ENCODE measurements around the gene APBB1.
A peak's percentile ranks its signal among the peaks of the same experiment; 100 is the strongest.

APBB1 gene
- total RNA-seq = 79.3 to 96.5 (median 87.1) reads per million in 4 donors

DNA sequence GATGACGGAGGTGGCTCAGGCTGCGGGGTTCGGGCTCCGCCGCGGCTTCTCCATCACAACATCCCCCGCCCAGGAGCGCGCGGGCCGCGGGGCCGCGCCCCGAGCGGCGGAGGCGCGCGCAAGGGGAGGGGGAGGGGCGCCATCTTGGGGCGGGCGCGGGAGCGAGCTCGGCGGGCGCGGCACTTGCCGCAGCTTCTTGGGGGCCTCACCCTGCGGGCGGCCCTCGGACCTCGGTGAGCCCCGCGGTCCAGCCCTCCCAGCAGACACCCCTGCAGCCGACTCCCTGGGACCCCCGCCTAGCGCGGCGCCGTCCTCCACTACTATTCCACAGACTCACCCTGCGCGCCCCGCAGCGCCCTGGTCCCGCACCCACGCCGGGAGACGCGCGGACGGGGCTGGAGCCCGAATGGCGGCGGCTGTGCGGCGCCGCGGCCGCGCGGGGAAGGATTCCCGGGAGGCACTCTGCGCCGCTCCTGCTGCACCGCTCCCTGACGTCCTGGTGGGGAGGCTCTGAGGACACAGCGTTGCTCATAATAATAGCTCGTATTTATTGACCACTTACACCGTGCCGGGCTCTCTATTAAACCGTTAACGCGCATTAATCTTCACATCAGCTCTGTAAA lies at the start of gene APBB1:
APBB1 (minus strand) TSS at position 86 of the 623 bp plus-strand sequence. CDS start 7,747 bp downstream, outside the sequence.
- DNase-seq = peak; percentile 53 to 72 (median 61)

DNA sequence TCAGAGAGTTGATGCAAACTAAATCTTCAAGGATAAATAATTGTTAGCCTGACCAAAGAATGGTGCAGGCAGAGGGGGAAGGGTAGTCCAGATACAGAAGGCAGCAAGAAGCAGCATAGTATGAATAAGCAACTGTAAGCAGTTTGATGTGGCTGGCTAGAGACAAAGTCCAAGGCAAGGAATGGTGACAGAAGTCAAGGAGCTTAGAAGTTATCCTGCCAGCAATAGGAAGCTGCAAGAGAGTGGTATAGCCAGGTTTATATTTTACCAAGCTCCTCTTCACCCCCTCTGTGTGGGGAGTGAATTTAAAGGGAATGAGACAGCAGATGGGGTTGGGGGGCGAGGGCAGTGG lies 40.2 kb upstream of the APBB1 start:
- no peak for DNase-seq

DNA sequence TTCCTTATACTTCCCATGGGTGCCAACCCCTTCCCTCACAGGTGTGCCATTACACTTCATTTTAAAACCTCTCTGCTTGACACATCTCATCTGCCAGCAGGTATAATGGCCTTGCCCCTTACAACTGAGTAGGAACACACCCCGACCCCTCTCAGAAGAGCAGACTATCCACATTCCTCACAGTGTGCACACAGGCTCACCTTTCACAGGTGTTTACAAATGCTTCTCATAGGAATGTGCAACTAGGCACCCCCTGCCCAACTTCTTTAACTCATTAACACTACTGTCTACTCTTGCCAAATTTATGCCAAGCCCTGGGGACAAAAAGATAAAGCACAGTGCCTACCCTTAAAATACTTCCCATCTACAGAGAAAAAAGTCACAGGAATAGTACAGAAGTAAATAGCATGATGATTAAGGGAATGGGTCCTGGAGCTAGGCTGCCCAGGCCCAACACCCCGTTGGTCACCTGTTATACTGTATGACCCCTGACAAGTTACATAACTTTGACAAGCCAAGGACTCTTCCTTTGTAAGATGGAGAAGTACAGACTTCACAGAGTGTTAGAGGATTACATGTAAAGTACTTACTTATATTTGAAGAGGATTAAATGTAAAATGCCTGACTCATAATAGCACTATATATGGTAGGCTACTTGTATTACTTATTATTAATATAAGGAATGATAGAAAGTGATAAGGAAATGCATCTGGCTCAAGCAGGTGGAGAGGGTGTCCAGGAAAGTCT lies 39.6 kb upstream of the APBB1 start:
- DNase-seq = no peak

DNA sequence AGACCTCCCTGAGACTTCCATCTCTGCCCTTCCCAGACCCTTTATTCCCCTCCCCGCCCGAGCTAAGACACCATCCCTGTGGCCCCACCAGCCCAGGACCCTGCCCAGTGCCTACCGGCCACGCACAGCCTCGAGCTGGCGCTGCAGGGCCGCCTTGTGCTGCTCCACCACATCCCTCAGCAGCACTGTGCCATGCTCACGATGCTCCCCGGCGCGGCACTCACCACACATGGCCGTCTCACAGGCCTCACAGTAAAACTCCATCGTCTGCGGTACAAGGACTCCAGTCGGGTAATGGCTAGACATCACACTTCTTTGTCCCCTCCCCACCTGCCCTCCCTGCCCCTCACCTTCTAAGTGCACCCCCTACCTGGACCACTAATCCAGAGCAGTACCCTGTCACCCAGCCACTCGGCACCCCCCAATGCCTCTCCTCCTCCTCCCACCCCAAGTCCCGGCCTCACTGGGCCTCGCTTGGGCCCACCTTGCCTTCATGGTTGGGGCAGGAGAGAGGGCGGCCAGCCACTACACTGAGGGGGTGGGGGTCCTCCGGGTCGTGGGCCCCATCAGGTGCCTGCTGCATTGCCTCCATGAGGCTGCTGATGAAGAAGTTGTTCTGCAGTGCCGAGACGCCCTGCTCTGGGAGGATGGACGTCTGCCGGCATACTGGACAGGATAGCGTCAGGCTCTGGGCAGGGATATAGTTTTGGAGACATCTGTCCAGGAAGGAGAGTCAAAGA lies 38.9 kb upstream of the APBB1 start:
- DNase-seq = no peak

DNA sequence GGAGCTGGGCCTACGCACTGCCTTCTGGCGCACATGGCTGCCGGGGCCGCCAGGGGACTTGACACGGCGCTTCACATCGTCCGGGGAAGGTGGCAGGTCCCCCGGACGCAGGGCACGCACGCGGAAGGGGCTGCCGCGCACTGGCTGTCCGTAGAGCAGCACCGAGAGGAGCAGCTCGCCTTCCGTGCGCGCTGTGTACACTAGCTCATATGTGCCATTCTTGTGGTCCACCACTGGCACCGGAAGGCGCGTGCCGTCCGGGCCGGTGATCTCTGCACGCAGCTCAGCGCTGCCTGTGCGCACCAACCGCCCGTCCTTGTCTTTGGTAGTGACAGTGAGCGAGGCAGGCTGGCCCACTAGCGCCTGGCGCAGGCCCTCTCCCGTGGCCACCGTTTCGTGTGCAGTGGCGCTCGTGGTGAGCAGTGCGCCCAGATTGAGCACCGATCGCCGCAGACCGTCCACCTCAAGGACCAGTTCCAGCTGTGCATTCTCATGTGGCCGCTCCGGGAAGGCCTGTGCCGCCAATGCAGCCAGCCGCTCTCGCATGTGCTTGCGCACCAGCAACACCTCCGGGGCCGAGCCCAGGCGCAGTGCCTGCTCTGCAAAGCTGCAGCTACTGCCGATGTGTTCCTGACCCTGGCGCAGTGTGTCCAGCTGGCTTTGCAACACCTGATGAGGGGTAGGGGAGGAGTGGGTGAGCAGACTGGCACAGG lies 37.6 kb upstream of the APBB1 start:
- no peak for DNase-seq

DNA sequence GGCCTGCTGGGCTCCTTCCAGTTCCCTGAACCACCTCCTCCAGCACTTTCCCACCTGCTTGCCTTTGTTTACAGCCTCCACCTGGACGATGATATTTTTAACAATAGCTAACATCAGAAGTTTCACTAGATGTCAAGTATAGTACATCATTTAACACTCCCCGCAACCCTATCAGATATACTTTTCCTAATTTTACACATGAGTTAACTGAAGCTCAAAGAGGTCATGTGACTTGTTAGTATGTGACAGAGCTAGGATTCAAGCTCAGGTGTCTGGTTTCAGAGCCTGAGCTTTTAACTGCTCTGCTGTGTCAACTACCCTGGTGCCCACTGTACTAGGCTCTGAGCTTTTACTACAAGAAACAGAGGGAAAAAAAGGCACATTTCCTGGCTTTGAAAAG lies 36.2 kb upstream of the APBB1 start:
- DNase-seq = no peak

DNA sequence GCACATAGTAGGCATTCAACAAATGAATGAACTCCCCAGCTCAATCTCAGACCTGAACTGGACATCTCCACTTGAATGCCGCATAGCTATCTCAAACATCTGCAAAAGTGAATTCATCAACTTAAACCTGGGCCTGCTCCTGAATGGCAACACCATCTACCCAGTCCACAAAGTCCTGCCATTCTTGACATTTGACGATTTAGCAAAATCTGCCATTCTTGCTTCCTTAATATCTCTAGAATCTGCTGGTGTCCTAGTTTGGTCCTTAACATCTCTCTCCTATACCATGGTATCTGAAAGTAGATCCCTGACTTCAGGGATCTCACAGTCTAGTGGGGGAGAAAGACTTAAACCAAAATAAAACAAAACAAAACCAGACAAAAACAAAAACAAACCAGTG lies 34.3 kb upstream of the APBB1 start:
- no peak for DNase-seq

DNA sequence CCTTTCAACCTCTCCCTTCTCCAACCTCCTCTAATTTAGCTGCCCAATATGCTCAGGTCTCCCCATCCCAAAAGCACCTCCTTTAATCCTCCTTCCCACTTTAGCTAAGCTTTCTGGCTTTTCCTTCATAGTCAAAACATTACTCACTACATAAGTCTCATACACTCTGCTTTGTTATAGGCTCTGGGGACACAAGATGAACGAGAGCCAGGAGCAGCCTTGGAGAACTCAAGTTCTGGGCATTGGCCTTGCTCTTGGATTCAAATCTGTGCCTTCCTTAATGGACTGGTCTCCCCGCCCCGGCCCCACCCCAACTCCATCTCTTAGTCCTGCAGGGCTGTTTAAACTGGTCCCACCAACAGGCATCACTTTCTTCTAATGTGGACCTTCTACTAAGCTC lies 33.3 kb upstream of the APBB1 start:
- no peak for DNase-seq

DNA sequence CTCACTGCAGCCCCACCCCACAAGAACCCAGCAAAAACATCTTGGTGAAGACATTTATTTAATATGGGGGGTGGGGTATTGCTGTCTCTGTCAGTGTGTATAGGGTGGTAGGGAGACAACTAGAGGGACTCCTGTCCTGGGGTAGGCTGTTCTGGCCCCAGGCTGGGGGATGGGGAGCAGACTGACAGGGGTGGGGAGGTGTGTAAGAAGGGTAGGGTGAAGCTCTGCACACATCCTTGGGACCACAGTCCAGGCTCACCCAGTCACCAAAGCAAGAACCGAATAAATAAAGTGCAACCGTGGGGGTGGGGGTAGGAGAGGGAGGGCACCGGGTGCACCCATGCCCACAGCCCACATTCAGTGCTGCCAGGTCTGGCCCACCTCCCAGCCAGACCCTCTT lies 29.7 kb upstream of the APBB1 start:
- DNase-seq = no peak

DNA sequence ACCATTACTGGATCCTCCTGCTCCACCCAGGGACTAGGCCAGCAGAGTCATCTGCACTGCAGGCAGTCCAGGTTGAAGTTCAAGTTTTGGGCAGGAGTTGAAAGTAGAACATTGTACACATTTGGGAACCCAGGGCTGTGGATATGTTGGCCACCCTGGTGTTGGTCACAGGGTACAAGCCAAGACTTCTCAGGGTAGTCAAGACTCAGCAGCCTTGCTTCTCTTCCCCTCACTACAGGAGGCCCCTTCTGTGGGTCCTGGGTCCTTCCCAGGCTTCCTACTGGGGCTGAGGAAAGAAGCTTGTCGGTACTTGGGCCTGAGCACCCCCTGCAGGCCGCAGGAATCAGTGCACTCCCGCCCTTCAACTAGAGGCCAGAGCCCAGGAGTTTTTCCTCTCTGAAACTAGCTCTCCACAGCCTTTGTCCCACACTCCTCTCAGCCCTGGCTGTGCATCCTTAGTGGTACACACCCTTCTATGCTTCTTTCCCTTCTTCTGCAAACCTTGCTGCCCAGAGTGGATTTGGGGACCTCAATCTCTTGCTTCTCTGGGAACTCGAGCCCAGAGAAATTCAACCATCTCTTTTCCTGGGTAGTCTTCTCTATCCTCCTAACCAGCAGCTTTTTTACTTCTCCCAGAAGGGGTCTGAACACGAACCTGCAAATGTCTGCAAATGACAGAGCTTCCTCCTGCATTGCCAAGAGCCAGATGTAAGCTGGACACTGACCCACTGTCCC lies 24.5 kb upstream of the APBB1 start:
- DNase-seq = peak; percentile 26 to 52 (median 41)

DNA sequence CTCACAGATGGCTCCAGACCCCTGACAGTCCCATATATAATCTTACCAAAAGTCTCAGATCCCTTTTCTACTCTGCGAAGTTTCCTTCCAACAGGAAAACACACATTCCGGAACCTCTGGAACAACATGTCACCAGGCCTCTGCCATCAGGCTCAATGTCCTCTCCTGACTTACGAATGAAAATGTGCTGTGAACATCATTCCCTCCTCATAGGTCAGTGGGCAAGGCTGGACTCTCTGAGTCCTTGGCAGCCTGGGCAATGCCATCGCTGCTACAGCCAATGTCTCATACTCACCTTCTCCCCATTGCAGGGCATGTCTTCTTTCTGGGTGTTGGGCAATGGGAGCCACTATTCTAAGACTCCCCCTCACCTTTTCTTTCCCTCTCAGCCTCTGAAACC lies 23.5 kb upstream of the APBB1 start:
- DNase-seq = no peak

DNA sequence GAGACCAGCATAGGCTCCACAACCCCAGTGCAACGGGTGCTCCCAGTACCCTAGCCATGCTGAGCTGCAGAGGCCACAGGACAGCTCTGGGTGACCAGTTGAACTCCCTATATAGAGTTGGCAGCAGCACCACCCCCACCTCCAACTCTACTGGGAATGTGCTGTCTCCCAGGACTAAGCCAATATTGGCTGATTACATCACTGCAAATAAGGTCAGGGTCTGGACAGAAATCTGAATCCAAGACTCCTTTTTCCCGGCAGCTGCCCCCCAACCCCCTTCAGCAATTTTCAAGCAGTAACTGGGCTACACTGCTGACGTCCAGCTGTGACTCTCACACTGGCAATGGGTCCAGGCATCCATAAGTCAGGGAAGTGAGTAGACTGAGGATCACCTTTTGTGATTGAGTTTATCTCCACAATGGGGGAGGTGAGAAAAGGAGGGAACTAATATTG lies 22.0 kb upstream of the APBB1 start, which contains the start of gene HPX:
HPX (minus strand) TSS at position 82 of the 453 bp plus-strand sequence; CDS start at position 58, 24 bp downstream.
- DNase-seq = no peak

DNA sequence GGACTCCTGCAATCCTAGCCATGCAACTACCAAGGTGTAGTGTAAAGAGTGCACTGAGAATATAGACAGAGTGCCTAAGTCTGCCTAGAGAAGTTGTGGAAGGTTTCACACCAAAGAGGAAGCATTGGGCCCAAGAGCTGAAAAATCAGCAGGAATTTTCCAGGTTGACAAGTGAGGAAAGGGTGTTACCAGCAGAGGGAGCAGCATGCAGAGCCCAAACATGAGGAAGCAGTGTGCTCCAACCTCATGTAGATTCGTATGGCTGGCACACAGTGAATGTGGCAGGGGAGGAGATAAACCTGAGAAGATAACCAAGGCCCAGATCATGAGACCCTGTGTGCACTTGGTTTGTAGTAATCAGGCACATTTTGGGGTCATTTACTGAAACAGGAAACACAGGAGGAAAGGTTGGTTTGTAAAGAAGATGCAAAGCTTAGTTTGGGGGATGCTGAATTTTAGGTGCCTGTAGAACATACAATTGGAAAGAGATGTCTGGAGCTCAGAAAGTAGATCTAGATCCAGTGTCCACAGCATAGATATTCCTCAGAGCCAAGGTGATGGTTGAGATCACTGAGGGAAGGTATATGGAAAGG lies 20.2 kb upstream of the APBB1 start:
- peak in 2 of 5 donors; percentile 17 to 40 for DNase-seq

DNA sequence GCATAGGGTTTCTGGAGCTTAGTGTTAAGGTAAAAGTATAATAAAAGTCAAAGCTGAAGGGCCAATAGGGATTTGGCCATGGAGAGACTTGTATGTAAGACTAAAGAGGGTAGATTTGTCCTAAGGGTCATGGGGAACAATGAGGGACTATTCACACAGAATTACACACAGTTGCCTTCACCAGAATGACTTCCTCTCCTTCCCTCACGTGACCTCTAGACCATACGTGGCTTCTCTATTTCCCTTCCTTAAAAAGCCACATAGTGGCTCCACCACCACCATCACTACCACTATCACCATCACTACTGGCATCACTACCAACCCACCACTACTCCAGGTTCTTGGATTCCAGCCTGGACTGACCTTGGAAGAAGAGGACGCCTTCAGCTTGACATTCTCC lies 19.1 kb upstream of the APBB1 start:
- DNase-seq = peak in 1 of 5 donors; percentile 42

DNA sequence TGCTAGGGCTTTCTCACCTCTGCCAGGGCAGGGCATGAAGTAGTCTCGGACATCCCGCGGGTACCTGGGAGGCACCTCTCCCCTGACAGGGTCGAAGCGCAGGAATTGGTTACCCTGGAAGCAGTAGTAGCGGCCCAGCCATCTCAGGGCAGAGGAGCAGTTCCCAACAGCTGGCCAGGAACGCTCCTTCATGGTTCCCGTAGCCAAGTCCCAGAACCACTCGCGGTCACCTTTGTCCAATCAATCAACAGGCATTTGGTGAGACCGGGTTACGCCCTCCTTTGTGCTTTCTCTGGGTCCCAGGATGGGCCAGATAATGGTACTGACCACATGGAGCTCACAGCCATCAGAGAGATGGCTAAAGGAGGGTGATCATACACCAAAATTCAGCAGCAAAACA lies 18.5 kb upstream of the APBB1 start:
- no peak for DNase-seq

DNA sequence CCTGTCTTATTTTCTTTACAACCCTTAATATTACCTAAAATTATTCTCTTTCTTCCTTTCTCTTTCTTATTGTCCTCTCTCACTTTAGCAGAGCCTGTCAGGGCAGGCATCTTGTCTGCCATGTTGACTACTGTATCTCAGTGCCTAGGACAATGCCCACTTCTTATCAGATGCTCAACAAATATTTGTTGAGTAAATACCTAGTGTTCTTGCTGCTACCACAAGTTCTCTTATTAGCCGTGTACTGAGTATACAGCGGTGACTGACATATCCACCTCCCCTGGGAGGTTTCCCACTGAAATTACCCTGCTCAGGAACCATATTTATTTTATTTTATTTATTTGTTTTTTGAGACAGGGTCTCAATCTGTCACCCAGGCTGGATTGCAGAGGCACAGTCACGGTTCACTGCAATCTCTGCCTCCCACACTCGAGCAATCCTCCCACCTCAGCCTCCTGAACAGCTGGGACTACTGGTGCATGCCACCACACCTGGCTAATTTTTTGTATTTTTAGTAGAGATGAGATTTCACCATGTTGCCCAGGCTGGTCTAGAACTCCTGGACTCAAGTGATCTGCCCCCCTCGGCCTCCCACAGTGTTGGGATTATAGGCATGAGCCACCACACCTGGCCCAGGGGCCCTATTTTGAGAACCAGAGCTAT lies 15.2 kb upstream of the APBB1 start:
- DNase-seq = no peak

DNA sequence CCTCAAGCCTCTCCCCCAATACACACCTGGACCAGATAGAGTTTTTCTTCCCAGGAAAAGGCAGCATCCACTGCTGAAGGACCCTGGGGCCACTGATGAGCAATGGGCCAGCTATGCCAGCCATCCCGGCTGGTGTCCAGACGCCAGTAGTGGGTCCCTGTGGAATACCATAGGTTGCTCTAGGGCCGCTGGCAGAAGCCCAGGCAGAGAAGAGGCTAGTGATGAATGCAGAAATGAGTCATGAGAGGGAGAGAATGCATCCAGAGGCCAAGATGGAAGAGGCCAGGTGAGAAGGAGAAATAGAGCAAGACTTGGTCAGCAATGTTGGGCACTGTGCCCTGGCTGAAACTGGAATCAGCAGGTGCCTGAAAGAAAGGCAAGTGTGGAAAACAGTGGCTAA lies 13.0 kb upstream of the APBB1 start:
- no peak for DNase-seq

DNA sequence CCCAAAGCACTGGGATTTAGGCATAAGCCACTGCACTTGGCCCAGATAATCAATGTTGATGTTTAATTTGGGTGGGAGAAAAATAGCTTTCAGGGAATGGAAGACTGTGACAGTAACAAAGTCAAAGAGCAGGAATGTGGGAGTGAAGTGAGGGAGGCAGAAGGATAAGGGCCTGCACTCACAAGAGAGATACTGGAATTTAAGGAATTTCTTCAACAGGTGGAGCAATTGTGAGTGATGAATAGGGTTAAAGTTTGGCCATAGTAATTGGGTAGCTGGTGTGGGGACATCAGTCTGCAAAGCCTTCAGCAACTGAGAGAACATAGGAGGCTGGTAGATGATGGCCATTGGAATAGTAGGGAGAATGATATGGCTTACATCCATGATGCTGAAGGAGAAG lies 8.6 kb upstream of the APBB1 start:
- DNase-seq = no peak

DNA sequence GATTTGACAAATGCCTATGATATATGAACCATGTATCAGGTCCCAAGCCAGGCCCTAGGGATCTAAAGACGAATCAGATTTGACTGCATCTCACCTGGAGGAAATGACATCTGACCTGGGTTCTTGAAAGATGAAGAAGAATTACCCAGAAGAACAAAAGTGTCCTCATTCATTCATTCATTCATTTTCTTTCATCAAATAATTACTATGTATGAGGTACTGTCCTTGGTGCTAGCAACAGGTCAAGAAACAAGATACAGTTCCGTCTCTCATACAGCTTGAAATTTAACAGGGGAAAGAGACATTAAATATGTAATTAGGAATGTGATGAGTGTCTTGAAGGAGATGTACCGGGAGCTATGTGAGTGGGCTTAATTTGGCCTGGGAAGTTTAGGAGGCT lies 1.8 kb upstream of the APBB1 start:
- no peak for DNase-seq

DNA sequence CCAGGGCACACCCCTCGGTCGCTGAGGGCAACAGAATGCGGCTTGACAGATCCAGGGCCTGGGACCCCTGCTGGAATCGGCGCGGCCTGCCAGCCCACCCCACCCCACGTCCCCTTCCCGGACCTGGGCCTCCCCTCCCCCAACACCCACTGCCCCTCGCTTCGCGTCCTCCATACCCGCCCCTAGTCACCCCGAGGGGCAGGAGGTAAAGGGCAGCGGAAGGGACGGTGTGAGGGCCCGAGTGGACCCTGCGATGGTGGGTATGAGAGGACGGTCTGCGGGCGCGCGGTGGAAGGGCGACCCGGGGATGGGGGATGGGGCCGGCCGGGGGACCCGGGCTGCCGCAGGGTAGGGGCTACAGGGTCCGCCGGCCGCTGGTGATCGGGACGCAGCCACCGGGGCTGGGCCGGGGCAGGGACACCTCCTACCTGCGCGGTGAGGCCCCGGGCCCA lies 311 bp downstream of the APBB1 start:
- no peak for DNase-seq

DNA sequence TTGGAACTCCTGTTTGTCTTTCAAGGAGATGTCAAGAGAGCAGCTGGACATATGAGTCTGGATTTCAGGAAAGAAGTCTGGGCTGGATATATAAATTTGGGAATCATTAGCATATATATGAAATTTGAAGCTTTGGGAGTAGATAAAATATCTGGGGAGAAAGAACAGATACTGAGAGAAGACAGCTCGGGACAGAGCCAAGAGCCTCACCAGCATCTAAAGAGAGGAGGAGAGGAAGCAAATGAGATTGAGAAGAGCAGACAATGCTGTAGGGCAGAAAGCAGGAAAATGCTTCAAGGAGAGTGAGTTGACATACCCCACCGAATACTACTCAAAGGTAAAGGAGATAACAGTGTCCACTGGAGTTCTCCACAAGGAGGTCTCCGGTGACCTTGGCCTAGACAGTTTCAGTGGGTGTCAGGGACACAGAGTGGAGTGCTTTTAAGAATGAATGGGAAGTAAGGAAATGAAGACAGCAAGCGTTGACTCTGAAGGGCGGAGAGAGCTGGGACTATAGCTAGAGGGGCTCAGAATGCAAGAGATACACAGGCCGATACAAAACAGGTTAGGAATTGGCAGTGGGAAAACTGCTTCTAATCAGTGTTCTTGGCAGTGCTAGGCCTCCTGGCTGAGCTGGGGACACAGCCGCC lies 862 bp downstream of the APBB1 start:
- DNase-seq = no peak

Data from T-helper 1 cell (primary cell).